Measurements from ENCODE around the gene STAG2. TPM values are rescaled to one million over a fixed set of nuclear protein-coding genes. Genes with fewer than 3 reads are reported as not detected.
A peak's percentile ranks its signal among the peaks of the same experiment; 100 is the strongest.

Gene STAG2
- total and polyA plus RNA-seq, 2 experiments from 2014 or later, result 16.5 to 70.9 TPM

DNA sequence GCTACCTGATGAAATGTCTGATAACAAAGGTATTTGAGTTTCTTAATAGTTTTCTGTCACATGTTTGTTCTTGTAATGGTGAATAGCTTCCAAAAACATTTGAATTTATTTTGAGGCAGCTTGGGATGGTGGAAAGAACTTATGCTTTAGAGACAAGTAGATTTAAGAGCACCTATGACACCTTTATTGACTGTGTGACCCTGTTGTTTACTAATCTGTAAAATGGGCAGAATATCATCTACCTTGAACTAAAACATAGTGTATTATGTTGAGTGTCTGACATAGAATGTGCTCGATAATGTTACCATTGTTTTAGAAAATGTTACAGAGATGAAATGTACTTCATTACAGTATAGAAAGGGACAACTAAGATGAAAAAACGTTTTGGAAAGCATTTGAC, 24.9 kb downstream of the STAG2 start:
- Histone ChIP-seq H3K27ac (no peak overlapping the region), H3K79me2 (peaks cover 100% of the 10 kb centered on the region), H4K20me1 (ENCODE audit: insufficient read depth, poor library complexity, severe bottlenecking) (peaks cover 77% of the 10 kb centered on the region), H3K4me2 (no peak overlapping the region), H3K4me3 (no peak overlapping the region), H3K9me2 (replicated peaks; ENCODE audit: insufficient read depth) (no peaks in the 10 kb centered on the region), H3K27me3 (no peaks in the 10 kb centered on the region), H3K9me3 (ENCODE audit: low read depth) (no peaks in the 10 kb centered on the region), H2AFZ (no peak overlapping the region), H3K36me3 (replicated peaks; ENCODE audit: insufficient read depth, low read depth) (no peaks in the 10 kb centered on the region), H3K4me1 (ENCODE audit: insufficient read depth) (peaks cover 6% of the 10 kb centered on the region)
- TF ChIP-seq, protein P1, sequence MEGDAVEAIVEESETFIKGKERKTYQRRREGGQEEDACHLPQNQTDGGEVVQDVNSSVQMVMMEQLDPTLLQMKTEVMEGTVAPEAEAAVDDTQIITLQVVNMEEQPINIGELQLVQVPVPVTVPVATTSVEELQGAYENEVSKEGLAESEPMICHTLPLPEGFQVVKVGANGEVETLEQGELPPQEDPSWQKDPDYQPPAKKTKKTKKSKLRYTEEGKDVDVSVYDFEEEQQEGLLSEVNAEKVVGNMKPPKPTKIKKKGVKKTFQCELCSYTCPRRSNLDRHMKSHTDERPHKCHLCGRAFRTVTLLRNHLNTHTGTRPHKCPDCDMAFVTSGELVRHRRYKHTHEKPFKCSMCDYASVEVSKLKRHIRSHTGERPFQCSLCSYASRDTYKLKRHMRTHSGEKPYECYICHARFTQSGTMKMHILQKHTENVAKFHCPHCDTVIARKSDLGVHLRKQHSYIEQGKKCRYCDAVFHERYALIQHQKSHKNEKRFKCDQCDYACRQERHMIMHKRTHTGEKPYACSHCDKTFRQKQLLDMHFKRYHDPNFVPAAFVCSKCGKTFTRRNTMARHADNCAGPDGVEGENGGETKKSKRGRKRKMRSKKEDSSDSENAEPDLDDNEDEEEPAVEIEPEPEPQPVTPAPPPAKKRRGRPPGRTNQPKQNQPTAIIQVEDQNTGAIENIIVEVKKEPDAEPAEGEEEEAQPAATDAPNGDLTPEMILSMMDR (IDR thresholded peaks at IDR 0.05; ENCODE audit: poor library complexity), result no peak
- TF ChIP-seq EZH2 (IDR thresholded peaks at IDR 0.05; ENCODE audit: borderline replicate concordance) (no peak), EZH2phosphoT487 (IDR thresholded peaks at IDR 0.05; ENCODE audit: low read depth, severe bottlenecking, unreplicated experiment) (no peak)
- DNase-seq (ENCODE audit: low spot score), result no peak
- 62% methylated on average over 2 of the region's 2 CpGs for WGBS (ENCODE audit: low lambda C conversion rate, missing lambda C conversion rate)

DNA sequence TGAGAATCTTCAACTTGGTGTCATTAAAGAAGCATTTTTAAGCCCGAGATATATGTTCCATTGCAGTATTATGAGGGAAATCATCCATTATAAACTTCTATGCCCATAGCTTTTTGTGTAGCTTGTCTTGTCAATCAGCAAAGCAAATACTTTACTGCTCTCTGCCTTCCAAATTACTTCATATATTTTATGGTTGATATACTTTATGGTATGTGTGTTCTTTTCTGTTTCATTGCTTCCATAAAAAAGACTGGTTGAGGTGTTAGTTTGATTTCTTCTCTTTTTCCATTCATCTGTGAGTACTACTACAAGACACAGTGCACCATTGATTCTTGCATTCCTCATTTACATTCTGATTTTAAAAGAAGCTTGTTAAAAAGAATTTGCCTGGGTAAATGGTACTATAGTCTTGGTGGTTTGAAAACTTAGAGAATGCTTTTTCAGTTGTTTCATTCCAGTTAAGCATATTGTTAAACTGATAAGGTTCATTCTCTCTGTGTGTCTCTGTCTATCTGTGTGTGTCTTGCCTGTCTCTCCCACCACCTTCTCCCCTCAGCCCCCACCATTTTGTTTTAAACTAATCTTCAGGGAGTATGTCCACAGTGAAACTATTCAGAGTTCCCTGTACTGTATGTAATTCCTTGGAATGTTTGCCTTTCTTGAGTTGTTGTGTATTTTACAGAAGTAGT, 27.1 kb downstream of the STAG2 start:
- Histone ChIP-seq H3K27me3 (no peaks in the 10 kb centered on the region), H3K4me1 (ENCODE audit: insufficient read depth) (peaks cover 6% of the 10 kb centered on the region), H3K36me3 (replicated peaks; ENCODE audit: insufficient read depth, low read depth) (no peaks in the 10 kb centered on the region), H3K4me2 (peak overlapping the region; percentile 46), H3K79me2 (peaks cover 100% of the 10 kb centered on the region), H2AFZ (no peak overlapping the region), H3K27ac (peak overlapping the region; percentile 11), H3K9me2 (replicated peaks; ENCODE audit: insufficient read depth) (no peaks in the 10 kb centered on the region), H4K20me1 (ENCODE audit: insufficient read depth, poor library complexity, severe bottlenecking) (peaks cover 72% of the 10 kb centered on the region), H3K4me3 (no peak overlapping the region), H3K9me3 (ENCODE audit: low read depth) (no peaks in the 10 kb centered on the region)
- TF ChIP-seq EZH2 (IDR thresholded peaks at IDR 0.05; ENCODE audit: borderline replicate concordance) (no peak), EZH2phosphoT487 (IDR thresholded peaks at IDR 0.05; ENCODE audit: low read depth, severe bottlenecking, unreplicated experiment) (no peak)
- TF ChIP-seq, protein P1 (IDR thresholded peaks at IDR 0.05; ENCODE audit: poor library complexity), result no peak
- DNase-seq (ENCODE audit: low spot score), result no peak
- WGBS (ENCODE audit: low lambda C conversion rate, missing lambda C conversion rate), result 55% methylated on average over 1 of the region's 1 CpG

DNA sequence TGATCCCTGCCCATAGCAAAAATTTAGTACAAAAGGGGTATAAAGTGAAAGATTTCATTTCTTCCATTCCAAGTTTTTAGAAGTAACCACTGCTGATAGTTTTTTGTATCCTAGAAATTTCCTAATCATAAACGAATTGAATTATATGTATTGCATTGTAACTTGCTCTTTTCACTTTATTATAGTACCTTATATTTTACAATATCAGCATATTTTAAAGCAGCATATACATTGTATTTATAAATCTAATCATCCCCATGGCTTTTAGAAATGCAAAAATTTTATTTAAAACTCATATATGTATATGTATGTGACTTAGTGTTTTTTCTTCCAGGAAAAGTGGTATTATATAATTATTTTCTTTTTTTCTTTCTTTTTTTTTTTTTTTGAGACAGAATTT, 27.7 kb downstream of the STAG2 start:
- peaks cover 100% of the 10 kb centered on the region for H3K79me2 ChIP-seq
- H3K4me2 ChIP-seq, result peak overlapping the region; percentile 46
- H3K9me3 ChIP-seq (ENCODE audit: low read depth), result no peaks in the 10 kb centered on the region
- no peaks in the 10 kb centered on the region for H3K36me3 ChIP-seq (replicated peaks; ENCODE audit: insufficient read depth, low read depth)
- peaks cover 6% of the 10 kb centered on the region for H3K4me1 ChIP-seq (ENCODE audit: insufficient read depth)
- WGBS (ENCODE audit: low lambda C conversion rate, missing lambda C conversion rate), result 56% methylated on average over 1 of the region's 1 CpG
- H2AFZ ChIP-seq, result no peak overlapping the region
- H4K20me1 ChIP-seq (ENCODE audit: insufficient read depth, poor library complexity, severe bottlenecking), result peaks cover 74% of the 10 kb centered on the region
- no peak overlapping the region for H3K4me3 ChIP-seq
- peak overlapping the region; percentile 11 for H3K27ac ChIP-seq
- TF ChIP-seq, protein P1 (IDR thresholded peaks at IDR 0.05; ENCODE audit: poor library complexity), result no peak
- DNase-seq (ENCODE audit: low spot score), result no peak
- H3K9me2 ChIP-seq (replicated peaks; ENCODE audit: insufficient read depth), result no peaks in the 10 kb centered on the region
- no peaks in the 10 kb centered on the region for H3K27me3 ChIP-seq
